HG03457 (cell line): ENCODE results near the gene KRT36.

Experiments
- ATAC-seq: cut with Tn5 transposase; IDR thresholded peaks from one replicate; pipeline ENCODE4 v1.9.1; 2021; ENCODE audit warnings: moderate number of reproducible peaks; ENCODE audit not compliant: unreplicated experiment

The KRT36 gene

GRCh38 chr17:41442739-41443138, 47.0 kb downstream of the KRT36 start:
- no peak for ATAC-seq

GRCh38 chr17:41440531-41441033, 49.1 kb downstream of the KRT36 start, which contains the start of gene KRT38:
TSS of gene KRT38 (minus strand) at chr17:41440983. CDS start at chr17:41440921, 62 bp downstream.
- ATAC-seq, result no peak

GRCh38 chr17:41439375-41439774, 50.3 kb downstream of the KRT36 start:
- no peak for ATAC-seq

GRCh38 chr17:41437769-41438168, 51.9 kb downstream of the KRT36 start:
- no peak for ATAC-seq

GRCh38 chr17:41437254-41437653, 52.5 kb downstream of the KRT36 start:
- ATAC-seq, result no peak
